Left ventricle myocardium inferior (tissue), 1 donor: ENCODE data around the gene HAT1. TPM values are rescaled to one million over a fixed set of nuclear protein-coding genes. Genes with fewer than 3 reads are reported as not detected.

Experiments used
- DNase-seq: peaks from one replicate; pipeline ENCODE4 v3.0.0-alpha.2; 2020
- H3K27ac ChIP-seq: fragments of 200-600 bp; replicated peaks from 2 replicates; pipeline ENCODE4 v1.8.0; 2021
- H3K27me3 ChIP-seq: fragments of 200-600 bp; 2 replicates; pipeline ENCODE4 v1.8.0; 2021; ENCODE audit warnings: low read depth
- H3K36me3 ChIP-seq: fragments of 200-600 bp; 2 replicates; pipeline ENCODE4 v1.8.0; 2021
- H3K4me1 ChIP-seq: fragments of 200-600 bp; 2 replicates; pipeline ENCODE4 v1.8.0; 2021
- H3K4me3 ChIP-seq: fragments of 200-600 bp; 2 replicates; pipeline ENCODE4 v1.8.0; 2021; ENCODE audit warnings: mild to moderate bottlenecking, moderate library complexity
- H3K9me3 ChIP-seq: fragments of 200-600 bp; replicated peaks from 2 replicates; pipeline ENCODE4 v1.8.0; 2021
- intact Hi-C: fragments of 100-400 bp; cut with micrococcal nuclease; formaldehyde crosslinking; loops from one replicate; pipeline ENCODE4 v1.11.0; 2022
- total RNA-seq: library from RNA; stranded (reverse); fragmentation: NEBNext Ultra II Directional; extraction: Animal tissue kit (Norgen Biotek cat#: 25700); gene quantifications from one replicate; pipeline ENCODE4 v1.2.1, GENCODE V29; 2021
- TF ChIP-seq, protein P1 (sequence below): fragments of 200-600 bp; IDR thresholded peaks from 2 replicates; pipeline ENCODE4 v1.8.0; 2021; ENCODE audit warnings: antibody characterized with exemption, mild to moderate bottlenecking, borderline replicate concordance
- donor health status: DM: no; HTN: yes; CAD: no; lungs with severe emphysema.

The HAT1 gene
- total RNA-seq, 1 donor from 2014 or later, result 31.0 TPM

DNA sequence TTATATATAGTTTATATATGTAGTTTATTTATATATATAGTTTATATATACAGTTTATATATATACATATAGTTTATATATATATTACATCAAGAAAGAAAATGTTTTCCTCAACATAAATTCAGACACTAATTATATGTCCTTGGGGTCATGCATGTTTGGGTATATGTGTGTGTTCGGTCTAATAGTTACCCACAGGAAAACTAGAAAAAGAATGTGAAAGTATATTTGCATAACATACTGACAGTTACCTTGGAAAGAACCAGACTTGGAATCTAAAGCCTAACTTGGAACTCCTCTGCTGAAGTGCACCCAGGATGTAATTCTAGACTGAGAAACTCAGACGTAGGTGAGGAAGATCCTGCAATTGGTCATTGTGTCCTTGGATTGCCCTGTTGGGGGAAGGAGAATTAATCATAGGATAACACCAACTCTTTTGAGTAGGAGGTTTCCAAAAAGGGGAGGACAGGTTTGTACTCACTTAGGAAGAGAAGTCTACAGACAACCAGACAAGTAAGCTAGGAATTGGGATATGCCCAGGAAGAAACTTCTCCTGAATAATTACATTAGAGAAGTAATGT, 19.3 kb upstream of the HAT1 start:
- H3K9me3 ChIP-seq, result peaks cover 6% of the 10 kb centered on the region
- intact Hi-C loops, result no loop called here
- H3K36me3 ChIP-seq, result no peaks in the 10 kb centered on the region
- no peaks in the 10 kb centered on the region for H3K27me3 ChIP-seq
- H3K4me1 ChIP-seq, result peaks cover under 1% of the 10 kb centered on the region
- TF ChIP-seq, protein P1, sequence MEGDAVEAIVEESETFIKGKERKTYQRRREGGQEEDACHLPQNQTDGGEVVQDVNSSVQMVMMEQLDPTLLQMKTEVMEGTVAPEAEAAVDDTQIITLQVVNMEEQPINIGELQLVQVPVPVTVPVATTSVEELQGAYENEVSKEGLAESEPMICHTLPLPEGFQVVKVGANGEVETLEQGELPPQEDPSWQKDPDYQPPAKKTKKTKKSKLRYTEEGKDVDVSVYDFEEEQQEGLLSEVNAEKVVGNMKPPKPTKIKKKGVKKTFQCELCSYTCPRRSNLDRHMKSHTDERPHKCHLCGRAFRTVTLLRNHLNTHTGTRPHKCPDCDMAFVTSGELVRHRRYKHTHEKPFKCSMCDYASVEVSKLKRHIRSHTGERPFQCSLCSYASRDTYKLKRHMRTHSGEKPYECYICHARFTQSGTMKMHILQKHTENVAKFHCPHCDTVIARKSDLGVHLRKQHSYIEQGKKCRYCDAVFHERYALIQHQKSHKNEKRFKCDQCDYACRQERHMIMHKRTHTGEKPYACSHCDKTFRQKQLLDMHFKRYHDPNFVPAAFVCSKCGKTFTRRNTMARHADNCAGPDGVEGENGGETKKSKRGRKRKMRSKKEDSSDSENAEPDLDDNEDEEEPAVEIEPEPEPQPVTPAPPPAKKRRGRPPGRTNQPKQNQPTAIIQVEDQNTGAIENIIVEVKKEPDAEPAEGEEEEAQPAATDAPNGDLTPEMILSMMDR, result no peak
- H3K4me3 ChIP-seq, result no peak overlapping the region
- no peak overlapping the region for H3K27ac ChIP-seq
- DNase-seq, result no peak

DNA sequence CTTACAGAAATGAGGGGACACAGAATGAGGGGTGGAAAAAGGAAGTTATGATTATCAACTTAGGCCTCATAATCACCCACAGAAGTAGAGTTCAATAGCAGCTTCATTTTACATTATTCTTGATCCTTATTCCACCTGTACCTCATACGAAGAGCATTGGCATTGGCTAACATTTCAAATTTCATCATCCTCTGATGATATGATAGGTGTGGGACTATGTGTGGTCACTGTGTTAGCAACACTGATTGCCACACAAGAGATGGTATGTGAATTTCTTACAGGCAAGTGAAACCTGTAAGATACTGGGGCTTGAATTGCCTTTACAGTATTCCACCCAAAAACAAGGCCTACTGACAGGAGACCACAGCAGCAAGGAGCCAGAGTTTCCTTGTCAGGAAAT, 14.0 kb upstream of the HAT1 start:
- intact Hi-C loops, result no loop called here
- Histone ChIP-seq H3K27me3 (no peaks in the 10 kb centered on the region), H3K27ac (no peak overlapping the region), H3K36me3 (no peaks in the 10 kb centered on the region), H3K4me1 (no peaks in the 10 kb centered on the region), H3K4me3 (no peak overlapping the region), H3K9me3 (no peaks in the 10 kb centered on the region)
- TF ChIP-seq, protein P1, result no peak
- DNase-seq, result no peak

DNA sequence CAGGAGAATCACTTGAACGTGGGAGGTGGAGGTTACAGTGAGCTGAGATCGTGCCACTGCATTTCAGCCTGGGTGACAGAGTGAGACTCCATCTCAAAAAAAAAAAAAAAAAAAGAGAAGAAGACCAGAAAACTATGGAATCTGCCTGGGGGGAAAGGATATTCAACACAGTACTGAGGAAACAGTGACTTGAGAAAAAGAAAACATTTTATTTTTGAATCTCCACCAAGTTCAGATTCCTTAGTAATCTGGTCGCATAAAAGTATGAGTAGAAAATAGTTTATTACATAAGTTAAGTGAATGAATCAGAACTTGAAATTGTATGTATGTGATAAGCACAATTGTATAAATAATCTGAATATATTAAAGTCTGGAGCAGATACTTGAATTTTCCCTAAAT, 13.0 kb upstream of the HAT1 start:
- TF ChIP-seq, protein P1, result no peak
- intact Hi-C loops, result no loop called here
- no peaks in the 10 kb centered on the region for H3K36me3 ChIP-seq
- DNase-seq, result no peak
- H3K4me1 ChIP-seq, result no peaks in the 10 kb centered on the region
- H3K9me3 ChIP-seq, result no peaks in the 10 kb centered on the region
- H3K27ac ChIP-seq, result no peak overlapping the region
- H3K4me3 ChIP-seq, result no peak overlapping the region
- H3K27me3 ChIP-seq, result no peaks in the 10 kb centered on the region

DNA sequence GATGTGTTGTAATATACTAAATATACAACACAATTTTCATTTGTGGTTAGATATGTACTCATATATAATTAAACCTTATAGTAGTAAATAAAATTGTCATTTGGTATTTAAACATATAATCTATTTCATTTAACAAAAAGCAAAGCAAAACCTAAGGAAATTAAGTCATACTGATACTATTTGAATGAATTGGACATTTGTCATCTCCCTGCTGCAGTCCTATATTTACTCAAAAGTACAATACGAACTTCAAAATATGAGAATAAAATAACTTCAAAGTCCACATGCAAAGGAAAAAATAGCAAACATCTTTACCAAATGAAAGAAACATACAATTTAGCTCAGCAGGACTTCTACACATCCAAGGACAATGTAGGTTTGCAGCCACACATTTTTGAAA, 11.8 kb upstream of the HAT1 start:
- intact Hi-C loops, result no loop called here
- TF ChIP-seq, protein P1, result no peak

DNA sequence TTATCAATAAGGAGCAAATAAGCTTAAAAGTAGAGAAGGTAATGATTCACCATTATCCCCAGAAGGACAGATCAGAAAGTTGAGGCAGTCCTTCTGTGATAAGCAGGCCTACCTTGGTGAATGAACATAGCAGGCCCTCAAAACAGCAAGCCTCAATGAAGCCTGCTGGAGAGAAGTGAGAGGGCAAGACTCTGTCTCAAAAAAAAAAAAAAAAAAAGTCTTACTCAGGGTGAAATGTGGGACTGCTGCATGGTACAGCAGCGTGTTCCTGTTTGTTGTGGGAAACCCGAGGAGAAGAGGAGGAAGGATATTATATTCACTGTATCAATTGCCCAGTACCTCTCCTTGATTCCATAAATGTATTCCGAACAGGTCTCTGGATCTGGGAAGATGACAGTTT, 8.7 kb upstream of the HAT1 start:
- TF ChIP-seq, protein P1, result no peak
- H3K27ac ChIP-seq, result no peak overlapping the region
- no peak for DNase-seq
- H3K4me1 ChIP-seq, result no peaks in the 10 kb centered on the region
- no peaks in the 10 kb centered on the region for H3K9me3 ChIP-seq
- intact Hi-C loops, result no loop called here
- no peaks in the 10 kb centered on the region for H3K36me3 ChIP-seq
- H3K27me3 ChIP-seq, result no peaks in the 10 kb centered on the region
- no peak overlapping the region for H3K4me3 ChIP-seq

More for the DNA sequence above, 11.8 kb upstream of the HAT1 start:
- Histone ChIP-seq H3K4me1 (no peaks in the 10 kb centered on the region), H3K27ac (no peak overlapping the region), H3K27me3 (no peaks in the 10 kb centered on the region), H3K36me3 (no peaks in the 10 kb centered on the region), H3K4me3 (no peak overlapping the region), H3K9me3 (no peaks in the 10 kb centered on the region)
- no peak for DNase-seq
